Prostate gland (tissue), 2 donors: Measurements from ENCODE around the gene RTRAF.

ENCODE experiments used
- POLR2A ChIP-seq: fragments of 450-650 bp; IDR thresholded peaks from one replicate; pipeline ENCODE4 v1.6.1; 2016; ENCODE audit warnings: antibody characterized with exemption, mild to moderate bottlenecking
- POLR2AphosphoS5 ChIP-seq: sonication (generic); formaldehyde crosslinking; IDR thresholded peaks from one replicate; pipeline ENCODE4 v1.6.1; 2017; ENCODE audit warnings: antibody characterized with exemption
- TF ChIP-seq, protein P1 (sequence below), 4 experiments: fragments of 200-600 bp in 2 of 4; fragments of 450-650 bp in 2 of 4; sonication (generic) in 2 of 4; IDR thresholded peaks; 1 replicate in 3 of 4; 2 replicates in 1 of 4; pipeline ENCODE4 v1.5.1; 2016 to 2019; ENCODE audit warnings: antibody characterized with exemption in 4 of 4, mild to moderate bottlenecking in 2 of 4, moderate library complexity in 2 of 4

DNA sequence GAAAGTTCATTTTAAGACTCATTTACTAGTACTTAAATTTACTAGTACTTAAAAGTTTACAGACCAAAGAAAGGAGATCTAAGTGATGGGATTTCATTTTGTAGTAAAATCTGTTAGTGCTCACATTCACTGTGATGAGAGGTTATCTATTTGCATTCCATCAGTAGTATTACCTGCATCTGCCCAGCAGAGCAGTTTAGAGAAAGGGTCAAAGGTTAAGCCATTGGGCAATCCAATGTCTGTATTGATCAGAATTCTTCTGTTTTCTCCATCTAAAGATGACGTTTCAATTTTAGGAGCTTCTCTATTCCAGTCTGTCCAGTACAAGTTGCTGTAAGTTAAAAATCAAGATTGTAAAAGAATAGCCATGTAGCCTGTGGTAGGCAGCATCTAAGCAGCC lies 18.3 kb downstream of the RTRAF start:
- TF ChIP-seq POLR2AphosphoS5, result no peak
- TF ChIP-seq, protein P1, sequence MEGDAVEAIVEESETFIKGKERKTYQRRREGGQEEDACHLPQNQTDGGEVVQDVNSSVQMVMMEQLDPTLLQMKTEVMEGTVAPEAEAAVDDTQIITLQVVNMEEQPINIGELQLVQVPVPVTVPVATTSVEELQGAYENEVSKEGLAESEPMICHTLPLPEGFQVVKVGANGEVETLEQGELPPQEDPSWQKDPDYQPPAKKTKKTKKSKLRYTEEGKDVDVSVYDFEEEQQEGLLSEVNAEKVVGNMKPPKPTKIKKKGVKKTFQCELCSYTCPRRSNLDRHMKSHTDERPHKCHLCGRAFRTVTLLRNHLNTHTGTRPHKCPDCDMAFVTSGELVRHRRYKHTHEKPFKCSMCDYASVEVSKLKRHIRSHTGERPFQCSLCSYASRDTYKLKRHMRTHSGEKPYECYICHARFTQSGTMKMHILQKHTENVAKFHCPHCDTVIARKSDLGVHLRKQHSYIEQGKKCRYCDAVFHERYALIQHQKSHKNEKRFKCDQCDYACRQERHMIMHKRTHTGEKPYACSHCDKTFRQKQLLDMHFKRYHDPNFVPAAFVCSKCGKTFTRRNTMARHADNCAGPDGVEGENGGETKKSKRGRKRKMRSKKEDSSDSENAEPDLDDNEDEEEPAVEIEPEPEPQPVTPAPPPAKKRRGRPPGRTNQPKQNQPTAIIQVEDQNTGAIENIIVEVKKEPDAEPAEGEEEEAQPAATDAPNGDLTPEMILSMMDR (IDR thresholded peaks at IDR 0.05), result no peak
- TF ChIP-seq POLR2A, result no peak
